ENCODE measurements around the gene CENPX.

The CENPX gene

GRCh38 chr17:82007495-82008257, 15.0 kb downstream of the CENPX start:
- TF ChIP-seq CTCF (conservative IDR thresholded peaks at IDR 0.05; ENCODE audit: control insufficient read depth, insufficient read depth, low read depth, low read length), result no peak
- no peak for DNase-seq (ENCODE audit: low read depth)

GRCh38 chr17:82007228-82007494, 15.5 kb downstream of the CENPX start:
- DNase-seq (ENCODE audit: low read depth), result no peak
- TF ChIP-seq CTCF (conservative IDR thresholded peaks at IDR 0.05; ENCODE audit: control insufficient read depth, insufficient read depth, low read depth, low read length), result no peak
- H3K4me3 ChIP-seq (ENCODE audit: control insufficient read depth, low read depth, low read length), result no peak overlapping the region

More at GRCh38 chr17:82007495-82008257, 15.0 kb downstream of the CENPX start:
- H3K4me3 ChIP-seq (ENCODE audit: control insufficient read depth, low read depth, low read length), result no peak overlapping the region

GRCh38 chr17:82006468-82007227, 16.0 kb downstream of the CENPX start:
- no peak overlapping the region for H3K4me3 ChIP-seq (ENCODE audit: control insufficient read depth, low read depth, low read length)
- TF ChIP-seq CTCF (conservative IDR thresholded peaks at IDR 0.05; ENCODE audit: control insufficient read depth, insufficient read depth, low read depth, low read length), result no peak
- DNase-seq (ENCODE audit: low read depth), result peak; percentile 56

GRCh38 chr17:82005701-82006348, 16.9 kb downstream of the CENPX start:
- no peak for TF ChIP-seq CTCF (conservative IDR thresholded peaks at IDR 0.05; ENCODE audit: control insufficient read depth, insufficient read depth, low read depth, low read length)
- no peak overlapping the region for H3K4me3 ChIP-seq (ENCODE audit: control insufficient read depth, low read depth, low read length)
- DNase-seq (ENCODE audit: low read depth), result no peak

GRCh38 chr17:82004517-82005455, 17.9 kb downstream of the CENPX start:
- no peak for TF ChIP-seq CTCF (conservative IDR thresholded peaks at IDR 0.05; ENCODE audit: control insufficient read depth, insufficient read depth, low read depth, low read length)
- no peak for DNase-seq (ENCODE audit: low read depth)
- no peak overlapping the region for H3K4me3 ChIP-seq (ENCODE audit: control insufficient read depth, low read depth, low read length)
